LHCN-M2 (cell line): ENCODE data around the gene TYK2. TPM values are rescaled to one million over a fixed set of nuclear protein-coding genes. Genes with fewer than 3 reads are reported as not detected.
A peak's percentile ranks its signal among the peaks of the same experiment; 100 is the strongest.

Experiments
- DNase-seq: peaks from one replicate; pipeline ENCODE4 v3.0.0-alpha.2; 2012; ENCODE audit warnings: low read depth
- total RNA-seq: library from RNA; depleted of rRNA; stranded (reverse); fragments of >200 nt; gene quantifications from 2 replicates; pipeline ENCODE4 v1.2.3, GENCODE V29; 2014

The TYK2 gene
- total RNA-seq, 1 experiment from 2014 or later: 78.5 TPM

- peak; percentile 94 for DNase-seq
Measured at GRCh38 chr19:10334588-10335351, 45.6 kb downstream of the TYK2 start.

- DNase-seq: no peak
Measured at GRCh38 chr19:10333758-10334587, 46.4 kb downstream of the TYK2 start.

GRCh38 chr19:10332965-10333757 lies 47.2 kb downstream of the TYK2 start, which contains the start of gene RAVER1:
Gene RAVER1, minus strand, starts transcription at chr19:10333529. Its CDS starts 22 bp downstream, at chr19:10333507.
- peak; percentile 96 for DNase-seq

- no peak for DNase-seq
Measured at GRCh38 chr19:10332158-10332964, 48.0 kb downstream of the TYK2 start.

- DNase-seq: no peak
Measured at GRCh38 chr19:10329555-10329954, 50.8 kb downstream of the TYK2 start.

GRCh38 chr19:10328558-10329429 lies 51.6 kb downstream of the TYK2 start:
- no peak for DNase-seq

GRCh38 chr19:10327793-10328192 lies 52.6 kb downstream of the TYK2 start:
- no peak for DNase-seq

GRCh38 chr19:10325732-10326131 lies 54.6 kb downstream of the TYK2 start:
- DNase-seq: no peak

GRCh38 chr19:10321874-10322835 lies 58.2 kb downstream of the TYK2 start:
- no peak for DNase-seq

GRCh38 chr19:10321417-10321797 lies 59.0 kb downstream of the TYK2 start:
- no peak for DNase-seq

- no peak for DNase-seq
Measured at GRCh38 chr19:10320602-10321416, 59.6 kb downstream of the TYK2 start.

GRCh38 chr19:10318807-10319682 lies 61.3 kb downstream of the TYK2 start:
- DNase-seq: no peak

GRCh38 chr19:10317857-10318462 lies 62.4 kb downstream of the TYK2 start:
- DNase-seq: no peak

GRCh38 chr19:10317045-10317856 lies 63.1 kb downstream of the TYK2 start:
- DNase-seq: no peak

- DNase-seq: no peak
Measured at GRCh38 chr19:10316229-10317044, 63.9 kb downstream of the TYK2 start.
